Gastrocnemius medialis (tissue), 4 donors: ENCODE data around the gene NHLRC4. TPM values are rescaled to one million over a fixed set of nuclear protein-coding genes. Genes with fewer than 3 reads are reported as not detected.

ENCODE experiments used
- ATAC-seq, 2 donors: fragments of 150-250 bp; one replicate each; pipeline ENCODE4 v1.9.1; 2016
- DNase-seq, 2 donors: peaks; one replicate each; pipeline ENCODE4 v3.0.0-alpha.2; 2019
- H3K27ac ChIP-seq, 4 donors: fragments of 200-600 bp; sonication (generic); 1 replicate in 1 of 4; 2 replicates in 3 of 4; pipeline ENCODE4 v1.5.1; 2016 to 2018; ENCODE audit warnings: mild to moderate bottlenecking in 2 of 4, moderate library complexity in 1 of 4
- H3K27me3 ChIP-seq, 3 donors: fragments of 200-600 bp; sonication (generic) in 2 of 3; 1 replicate in 1 of 3; 2 replicates in 2 of 3; pipeline versions ENCODE4 v1.5.1 to v1.6.0; 2016 to 2019; ENCODE audit warnings: mild to moderate bottlenecking in 1 of 3, moderate library complexity in 1 of 3
- H3K36me3 ChIP-seq, 2 donors: fragments of 200-600 bp; sonication (generic) in 1 of 2; one replicate each; pipeline ENCODE4 v1.5.1; 2017 to 2018
- H3K4me1 ChIP-seq, 2 donors: fragments of 200-600 bp; sonication (generic) in 1 of 2; one replicate each; pipeline ENCODE4 v1.5.1; 2016 to 2017; ENCODE audit warnings: mild to moderate bottlenecking in 2 of 2
- H3K4me3 ChIP-seq, 4 donors: fragments of 200-600 bp; sonication (generic) in 3 of 4; 1 replicate in 1 of 4; 2 replicates in 3 of 4; pipeline ENCODE4 v1.5.1; 2016 to 2019; ENCODE audit warnings: mild to moderate bottlenecking in 2 of 4
- H3K9me3 ChIP-seq, 3 donors: fragments of 200-600 bp; sonication (generic) in 2 of 3; 1 replicate in 1 of 3; 2 replicates in 2 of 3; pipeline ENCODE4 v1.5.1; 2016 to 2019
- CTCF ChIP-seq, 5 experiments: fragments of 450-650 bp in 3 of 5; fragments of 200-600 bp in 2 of 5; sonication (generic) in 2 of 5; IDR thresholded peaks in 4 of 5; conservative IDR thresholded peaks in 1 of 5; 1 replicate in 4 of 5; 2 replicates in 1 of 5; pipeline ENCODE4 v1.5.1; 2016 to 2019; ENCODE audit warnings: antibody characterized with exemption in 5 of 5, mild to moderate bottlenecking in 3 of 5, moderate library complexity in 3 of 5
- POLR2A ChIP-seq, 2 donors: fragments of 450-650 bp; IDR thresholded peaks; one replicate each; pipeline ENCODE4 v1.6.1; 2017; ENCODE audit warnings: antibody characterized with exemption in 2 of 2, mild to moderate bottlenecking in 2 of 2, moderate library complexity in 2 of 2
- in situ Hi-C, 4 donors: fragments of 200-750 bp; cut with MboI; loops; one replicate each; pipeline versions ENCODE4 v1.15.0 to v1.8.0; 2017; ENCODE audit warnings: low sequenced_read_pairs in 4 of 4
- intact Hi-C: fragments of 100-400 bp; cut with DNase I; formaldehyde crosslinking; loops from one replicate; pipeline ENCODE4 v1.15.1; 2023; ENCODE audit warnings: low total_unique reads
- total RNA-seq, 4 donors: library from RNA; depleted of rRNA; stranded (reverse); fragments of >200 nt; gene quantifications; one replicate each; pipeline versions ENCODE4 v1.1.0 to v1.2.3, GENCODE V29; 2016

Gene NHLRC4
- total RNA-seq, 4 donors from 2014 or later = 0.42 to 0.56 (median 0.48) TPM

GRCh38 chr16:559411-560203 is 7.2 kb upstream of the NHLRC4 start:
- H3K9me3 ChIP-seq = no peaks in the 10 kb centered on the region
- no peaks in the 10 kb centered on the region for H3K36me3 ChIP-seq
- ATAC-seq (no peak), DNase-seq (no peak)
- H3K4me3 ChIP-seq = no peak overlapping the region
- intact Hi-C loops (no loop called here), in situ Hi-C loops (no loop called here)
- peaks cover 26 to 33% (median 31%) of the 10 kb centered on the region in 3 donors for H3K27me3 ChIP-seq
- TF ChIP-seq POLR2A (IDR thresholded peaks at IDR 0.05) (no peak), CTCF (IDR thresholded peaks at IDR 0.05 in 4 of 5, conservative IDR thresholded peaks at IDR 0.05 in 1 of 5) (no peak)
- H3K4me1 ChIP-seq = no peaks in the 10 kb centered on the region
- H3K27ac ChIP-seq = no peak overlapping the region

- TF ChIP-seq POLR2A (IDR thresholded peaks at IDR 0.05) = no peak
- no peak for TF ChIP-seq CTCF (IDR thresholded peaks at IDR 0.05 in 4 of 5, conservative IDR thresholded peaks at IDR 0.05 in 1 of 5)
- ATAC-seq (no peak), DNase-seq (no peak)
- H3K9me3 ChIP-seq = no peaks in the 10 kb centered on the region
- no peaks in the 10 kb centered on the region for H3K4me1 ChIP-seq
- H3K4me3 ChIP-seq = no peak within 1 kb of the TSS
- peaks cover 26 to 33% (median 31%) of the 10 kb centered on the region in 3 donors for H3K27me3 ChIP-seq
- H3K27ac ChIP-seq = no peak within 1 kb of the TSS
- intact Hi-C loops (no loop called here), in situ Hi-C loops (no loop called here)
- H3K36me3 ChIP-seq = no peaks in the 10 kb centered on the region
Observed at GRCh38 chr16:560204-560700, 6.6 kb upstream of the NHLRC4 start, which contains the start of gene PRR35. TSS of gene PRR35 (plus strand) at chr16:560394. CDS start at chr16:563295, 2,901 bp downstream.

GRCh38 chr16:560701-561412 is 5.9 kb upstream of the NHLRC4 start:
- ATAC-seq = no peak
- DNase-seq = no peak
- Histone ChIP-seq H3K27ac (no peak overlapping the region), H3K36me3 (no peaks in the 10 kb centered on the region), H3K27me3 (peaks cover 26 to 33% (median 31%) of the 10 kb centered on the region in 3 donors), H3K4me3 (no peak overlapping the region), H3K9me3 (no peaks in the 10 kb centered on the region), H3K4me1 (no peaks in the 10 kb centered on the region)
- intact Hi-C loops (no loop called here), in situ Hi-C loops (no loop called here)
- TF ChIP-seq POLR2A (IDR thresholded peaks at IDR 0.05) (no peak), CTCF (IDR thresholded peaks at IDR 0.05 in 4 of 5, conservative IDR thresholded peaks at IDR 0.05 in 1 of 5) (no peak)

GRCh38 chr16:561413-561794 is 5.4 kb upstream of the NHLRC4 start:
- in situ Hi-C loops = no loop called here
- intact Hi-C loops = no loop called here
- Histone ChIP-seq H3K4me3 (no peak overlapping the region), H3K27me3 (peaks cover 26 to 33% (median 31%) of the 10 kb centered on the region in 3 donors), H3K36me3 (no peaks in the 10 kb centered on the region), H3K27ac (no peak overlapping the region), H3K4me1 (peaks cover under 1 to 4% of the 10 kb centered on the region in 2 donors), H3K9me3 (no peaks in the 10 kb centered on the region)
- no peak for ATAC-seq
- no peak for DNase-seq
- TF ChIP-seq CTCF (IDR thresholded peaks at IDR 0.05 in 4 of 5, conservative IDR thresholded peaks at IDR 0.05 in 1 of 5) (no peak), POLR2A (IDR thresholded peaks at IDR 0.05) (no peak)
